Pancreas (tissue), 10 donors: ENCODE data around the gene MADCAM1. TPM values are rescaled to one million over a fixed set of nuclear protein-coding genes. Genes with fewer than 3 reads are reported as not detected.
A peak's percentile ranks its signal among the peaks of the same experiment; 100 is the strongest.

ENCODE experiments used
- ATAC-seq, 4 donors: fragments of 200-7000 bp; cut with Tn5 transposase; one replicate each; pipeline versions ENCODE4 v1.8.0 to v1.9.1; 2020; ENCODE audit warnings: mild to moderate bottlenecking in 4 of 4, moderate library complexity in 4 of 4
- DNase-seq, 6 donors: peaks; one replicate each; pipeline ENCODE4 v3.0.0-alpha.2; 2020
- FAIRE-seq: peaks from 2 replicates; lab custom pipeline; 2012; peaks lifted over from hg19 to GRCh38; lab: Jason Lieb, UNC
- H3K27ac ChIP-seq, 4 donors: fragments of 200-600 bp; sonication (generic); 1 replicate in 3 of 4; 2 replicates in 1 of 4; pipeline versions ENCODE4 v1.5.0 to v1.8.0; 2020
- H3K27me3 ChIP-seq, 4 donors: fragments of 200-600 bp; one replicate each; pipeline ENCODE4 v1.8.0; 2021
- H3K36me3 ChIP-seq, 3 donors: fragments of 200-600 bp; sonication (generic) in 1 of 3; one replicate each; pipeline versions ENCODE4 v1.5.0 to v1.8.0; 2020 to 2021
- H3K4me1 ChIP-seq, 3 donors: fragments of 200-600 bp; one replicate each; pipeline ENCODE4 v1.8.0; 2021
- H3K4me3 ChIP-seq, 4 donors: fragments of 200-600 bp; sonication (generic) in 2 of 4; one replicate each; pipeline versions ENCODE4 v1.5.0 to v1.8.0; 2020 to 2021
- H3K9me3 ChIP-seq, 4 donors: fragments of 200-600 bp; one replicate each; pipeline ENCODE4 v1.8.0; 2021
- whole genome bisulfite sequencing, 2 donors: extraction: QIAGEN DNeasy Blood & Tissue Kit; methylation state at CpG; one replicate each; pipeline ENCODE4 v1.1.7; 2013; 5-methylcytosine and 5-hydroxymethylcytosine counted together
- intact Hi-C, 3 donors: fragments of 100-400 bp; cut with DNase I; formaldehyde crosslinking; loops; one replicate each; pipeline versions ENCODE4 v1.11.1 to v1.14.2; 2022
- polyA plus RNA-seq, 2 donors: library from polyadenylated mRNA; stranded (reverse); fragments of 200-250 nt; gene quantifications; one replicate each; pipeline ENCODE4 v1.2.3, GENCODE V29; 2013
- total RNA-seq, 6 donors: library from RNA; stranded (reverse); fragmentation: NEBNext Ultra II Directional in 4 of 6; extraction: Animal tissue kit (Norgen Biotek cat#: 25700) in 4 of 6; gene quantifications; one replicate each; pipeline versions ENCODE4 v1.2.1 to v1.2.4, GENCODE V29; 2021 to 2023
- TF ChIP-seq, protein P1 (sequence below), 4 donors: fragments of 200-600 bp; sonication (generic) in 3 of 4; IDR thresholded peaks; one replicate each; pipeline versions ENCODE4 v1.5.0 to v1.8.0; 2021; ENCODE audit warnings: antibody characterized with exemption in 4 of 4
- donor health status: healthy with polysubstance abuse.
- donor health status: DM: no; HTN: no; CAD: no; lungs with moderate emphysema.
- donor health status: DM: no; HTN: no; CAD: no.
- donor health status: control.
- donor health status: control.
- donor health status: Bipolar disorder and iron deficiency.
- donor health status: DM: yes; HTN: yes; CAD: no.
- donor health status: DM: no; HTN: no; CAD: no.
- donor health status: DM: no; HTN: no; CAD: no.
- donor health status: DM: yes; HTN: yes; CAD: no.

Gene MADCAM1
- total and polyA plus RNA-seq, 8 donors = 0.66 to 7.5 (median 1.8) TPM

DNA sequence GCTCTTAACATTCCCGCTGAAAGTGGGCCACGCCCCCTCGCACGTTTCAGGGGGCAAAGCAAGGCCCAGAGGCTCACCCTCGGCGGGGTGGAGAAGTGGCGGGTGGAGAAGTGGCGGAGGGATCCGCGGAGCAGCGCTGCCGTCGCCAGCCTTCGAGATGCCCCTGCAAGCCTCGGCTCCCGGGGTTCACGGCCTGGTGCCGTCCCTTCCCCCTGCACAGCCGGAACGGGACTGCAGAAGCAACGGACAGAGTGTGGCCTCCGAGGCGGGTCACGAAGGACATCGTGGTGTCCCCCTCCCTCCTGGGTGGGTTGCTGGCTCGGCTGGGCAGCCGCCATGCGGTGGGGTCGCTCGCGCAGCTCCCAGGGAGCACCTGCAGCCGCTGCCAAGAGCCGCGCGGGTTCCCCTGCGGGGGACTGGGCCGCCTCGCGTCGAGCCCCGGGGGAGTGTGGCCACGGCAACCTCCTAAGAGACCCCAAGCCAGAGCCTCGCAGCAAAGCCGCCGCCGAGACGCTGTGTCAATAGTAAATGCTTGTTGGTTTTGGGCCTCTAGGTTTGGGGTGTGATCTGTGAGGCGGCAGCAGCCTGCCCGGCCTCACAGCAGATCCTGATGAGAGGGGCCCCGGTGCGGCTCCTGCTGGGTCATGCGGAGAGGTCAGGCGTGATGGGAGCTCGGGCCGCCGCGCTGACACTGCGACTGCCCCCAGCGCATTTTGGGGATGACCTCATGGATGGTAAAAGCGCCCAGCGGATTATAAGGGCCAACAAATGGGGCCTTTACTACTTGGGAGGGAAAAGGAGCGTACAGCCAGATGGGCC lies 16.5 kb downstream of the MADCAM1 start:
- WGBS, 2 donors = 65 to 70% methylated on average over 57 to 62 of the region's 62 CpGs
- intact Hi-C loops = no loop called here
- Histone ChIP-seq H3K27me3 (no peaks in the 10 kb centered on the region), H3K4me3 (no peak overlapping the region), H3K27ac (no peak overlapping the region), H3K9me3 (no peaks in the 10 kb centered on the region), H3K36me3 (no peaks in the 10 kb centered on the region), H3K4me1 (peaks cover 0 to 9% (median 0%) of the 10 kb centered on the region in 3 donors)
- ATAC-seq = peak in 1 of 4 donors; percentile 1
- no peak for FAIRE-seq
- TF ChIP-seq, protein P1, sequence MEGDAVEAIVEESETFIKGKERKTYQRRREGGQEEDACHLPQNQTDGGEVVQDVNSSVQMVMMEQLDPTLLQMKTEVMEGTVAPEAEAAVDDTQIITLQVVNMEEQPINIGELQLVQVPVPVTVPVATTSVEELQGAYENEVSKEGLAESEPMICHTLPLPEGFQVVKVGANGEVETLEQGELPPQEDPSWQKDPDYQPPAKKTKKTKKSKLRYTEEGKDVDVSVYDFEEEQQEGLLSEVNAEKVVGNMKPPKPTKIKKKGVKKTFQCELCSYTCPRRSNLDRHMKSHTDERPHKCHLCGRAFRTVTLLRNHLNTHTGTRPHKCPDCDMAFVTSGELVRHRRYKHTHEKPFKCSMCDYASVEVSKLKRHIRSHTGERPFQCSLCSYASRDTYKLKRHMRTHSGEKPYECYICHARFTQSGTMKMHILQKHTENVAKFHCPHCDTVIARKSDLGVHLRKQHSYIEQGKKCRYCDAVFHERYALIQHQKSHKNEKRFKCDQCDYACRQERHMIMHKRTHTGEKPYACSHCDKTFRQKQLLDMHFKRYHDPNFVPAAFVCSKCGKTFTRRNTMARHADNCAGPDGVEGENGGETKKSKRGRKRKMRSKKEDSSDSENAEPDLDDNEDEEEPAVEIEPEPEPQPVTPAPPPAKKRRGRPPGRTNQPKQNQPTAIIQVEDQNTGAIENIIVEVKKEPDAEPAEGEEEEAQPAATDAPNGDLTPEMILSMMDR (IDR thresholded peaks at IDR 0.05) = no peak
- DNase-seq = peak in 1 of 6 donors; percentile 75

DNA sequence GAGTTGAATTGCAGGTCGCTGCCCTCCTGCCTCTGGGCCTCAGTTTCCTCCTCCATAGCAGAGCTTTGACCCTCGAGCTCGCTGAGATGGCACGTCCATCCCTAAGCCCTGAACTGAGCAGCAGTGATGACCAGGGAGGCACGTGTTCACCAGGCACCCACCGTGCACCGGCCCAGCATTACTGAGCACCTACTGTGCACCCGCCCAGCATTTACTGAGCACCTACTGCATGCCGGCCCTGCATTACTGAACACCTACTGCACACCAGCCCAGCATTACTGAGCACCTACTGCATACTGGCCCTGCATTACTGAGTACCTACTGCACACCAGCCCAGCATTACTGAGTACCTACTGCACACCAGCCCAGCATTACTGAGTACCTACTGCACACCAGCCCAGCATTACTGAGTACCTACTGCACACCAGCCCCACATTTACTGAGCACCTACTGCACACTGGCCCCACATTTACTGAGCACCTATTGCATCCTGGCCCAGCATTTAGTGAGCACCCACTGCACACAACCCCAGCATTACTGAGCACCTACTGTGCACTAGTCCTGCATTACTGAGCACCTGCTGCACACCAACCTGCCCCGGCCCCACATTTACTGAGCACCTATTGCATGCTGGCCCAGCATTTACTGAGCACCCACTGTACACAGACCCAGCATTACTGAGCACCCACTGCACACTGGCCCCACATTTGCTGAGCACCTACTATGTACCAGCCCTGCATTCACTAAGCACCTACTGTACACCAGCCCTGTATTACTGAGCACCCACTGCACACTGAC lies 17.3 kb downstream of the MADCAM1 start:
- H3K4me3 ChIP-seq = no peak overlapping the region
- DNase-seq = no peak
- intact Hi-C loops = no loop called here
- peaks cover 0 to 1% (median 0%) of the 10 kb centered on the region in 3 donors for H3K4me1 ChIP-seq
- H3K9me3 ChIP-seq = no peaks in the 10 kb centered on the region
- no peaks in the 10 kb centered on the region for H3K36me3 ChIP-seq
- FAIRE-seq = no peak
- no peak overlapping the region for H3K27ac ChIP-seq
- WGBS, 2 donors = 83 to 86% methylated on average over 8 to 10 of the region's 10 CpGs
- ATAC-seq = no peak
- TF ChIP-seq, protein P1 (IDR thresholded peaks at IDR 0.05) = no peak
- no peaks in the 10 kb centered on the region for H3K27me3 ChIP-seq

DNA sequence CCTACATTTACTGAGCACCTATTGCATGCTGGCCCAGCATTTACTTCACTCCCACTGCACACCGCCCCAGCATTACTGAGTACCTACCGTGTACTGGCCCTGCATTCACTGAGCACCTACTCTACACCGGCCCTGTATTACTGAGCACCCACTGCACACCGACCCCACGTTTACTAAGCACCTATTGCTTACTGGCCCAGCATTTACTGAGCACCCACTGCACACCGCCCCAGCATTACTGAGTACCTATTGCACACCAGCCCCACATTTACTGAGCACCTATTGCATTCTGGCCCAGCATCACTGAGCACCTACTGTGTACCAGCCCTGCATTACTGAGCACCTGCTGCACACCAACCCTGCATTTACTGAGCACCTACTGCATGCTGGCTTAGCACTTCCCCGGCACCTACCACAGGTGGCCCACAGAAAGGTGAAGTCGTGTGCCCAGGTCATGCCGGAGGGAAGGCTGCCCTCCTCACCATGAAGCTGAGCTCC lies 17.9 kb downstream of the MADCAM1 start:
- FAIRE-seq (no peak), DNase-seq (no peak), ATAC-seq (no peak)
- H3K4me1 ChIP-seq = no peaks in the 10 kb centered on the region
- no peak overlapping the region for H3K4me3 ChIP-seq
- intact Hi-C loops = no loop called here
- no peaks in the 10 kb centered on the region for H3K9me3 ChIP-seq
- TF ChIP-seq, protein P1 (IDR thresholded peaks at IDR 0.05) = no peak
- no peaks in the 10 kb centered on the region for H3K36me3 ChIP-seq
- 95 to 97% methylated on average over 9 of the region's 9 CpGs for WGBS, 2 donors
- no peak overlapping the region for H3K27ac ChIP-seq
- H3K27me3 ChIP-seq = no peaks in the 10 kb centered on the region

DNA sequence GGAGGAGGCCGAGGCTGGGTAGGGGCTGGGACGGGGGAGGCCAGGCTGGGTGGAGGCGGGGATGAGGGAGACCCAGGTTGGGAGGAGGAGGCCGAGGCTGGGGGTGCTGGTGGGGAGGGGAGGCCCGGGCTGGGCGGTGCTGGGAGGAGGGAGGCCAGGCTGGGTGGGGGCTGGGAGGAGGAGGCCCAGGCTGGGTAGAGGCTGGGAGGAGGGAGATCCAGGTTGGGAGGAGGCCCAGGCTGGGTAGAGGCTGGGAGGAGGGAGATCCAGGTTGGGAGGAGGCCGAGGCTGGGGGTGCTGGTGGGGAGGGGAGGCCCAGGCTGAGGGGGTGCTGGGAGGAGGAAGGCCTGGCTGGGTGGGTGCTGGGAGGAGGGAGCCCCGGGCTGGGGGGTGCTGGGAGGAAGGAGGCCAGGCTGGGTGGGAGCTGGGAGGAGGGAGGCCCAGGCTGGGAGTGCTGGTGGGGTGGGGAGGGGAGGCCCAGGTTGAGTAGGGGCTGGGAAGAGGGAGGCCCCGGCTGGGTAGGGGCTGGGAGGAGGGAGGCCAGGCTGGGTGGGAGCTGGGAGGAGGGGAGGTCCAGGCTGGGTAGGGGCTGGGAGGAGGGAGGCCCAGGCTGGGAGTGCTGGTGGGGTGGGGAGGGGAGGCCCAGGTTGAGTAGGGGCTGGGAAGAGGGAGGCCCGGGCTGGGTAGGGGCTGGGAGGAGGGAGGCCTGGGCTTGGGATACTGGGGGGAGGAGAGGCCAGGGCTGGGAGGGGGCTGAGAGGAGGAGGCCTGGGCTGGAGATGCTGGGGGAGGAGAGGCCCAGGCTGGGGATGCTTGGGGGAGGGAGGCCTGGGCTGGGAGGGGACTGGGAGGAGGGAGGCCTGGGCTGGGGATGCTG lies 21.7 kb downstream of the MADCAM1 start:
- peak in 2 of 4 donors; percentile 8 to 11 for ATAC-seq
- Histone ChIP-seq H3K27me3 (no peaks in the 10 kb centered on the region), H3K4me1 (no peaks in the 10 kb centered on the region), H3K4me3 (no peak overlapping the region), H3K36me3 (no peaks in the 10 kb centered on the region), H3K27ac (no peak overlapping the region), H3K9me3 (no peaks in the 10 kb centered on the region)
- intact Hi-C loops = no loop called here
- TF ChIP-seq, protein P1 (IDR thresholded peaks at IDR 0.05) = no peak
- no peak for FAIRE-seq
- WGBS, 2 donors = 76 to 82% methylated on average over 5 to 10 of the region's 10 CpGs
- peak in 2 of 6 donors; percentile 32 to 79 for DNase-seq
